HepG2 (cell line): ENCODE results near the gene CCDC192. TPM values are rescaled to one million over a fixed set of nuclear protein-coding genes. Genes with fewer than 3 reads are reported as not detected.

Experiments
- ARID2 ChIP-seq: sonication (generic); formaldehyde crosslinking; IDR thresholded peaks from 2 replicates; pipeline ENCODE4 v1.8.1; 2022; ENCODE audit warnings: mild to moderate bottlenecking, missing genetic modification reagents, borderline replicate concordance
- DDIT3 ChIP-seq: sonication (generic); formaldehyde crosslinking; IDR thresholded peaks from 2 replicates; pipeline ENCODE4 v1.4.0; 2020; ENCODE audit warnings: mild to moderate bottlenecking, missing genetic modification reagents
- ETV6 ChIP-seq: sonication (generic); formaldehyde crosslinking; conservative IDR thresholded peaks from 2 replicates; pipeline ENCODE4 v1.4.0; 2020; ENCODE audit warnings: missing genetic modification reagents
- FOSL1 ChIP-seq: sonication (generic); formaldehyde crosslinking; IDR thresholded peaks from 2 replicates; pipeline ENCODE4 v1.9.0; 2021; ENCODE audit warnings: missing genetic modification reagents, borderline replicate concordance
- GTF2F1 ChIP-seq: fragments of 150-350 bp; IDR thresholded peaks from 2 replicates; pipeline ENCODE4 v1.6.1; 2014; ENCODE audit warnings: low read length
- HNF1B ChIP-seq: sonication (generic); formaldehyde crosslinking; IDR thresholded peaks from 2 replicates; pipeline ENCODE4 v1.5.1; 2020; ENCODE audit warnings: mild to moderate bottlenecking, moderate library complexity, missing genetic modification reagents
- JARID2 ChIP-seq: sonication (generic); formaldehyde crosslinking; IDR thresholded peaks from 2 replicates; pipeline ENCODE4 v1.8.1; 2023; ENCODE audit warnings: missing genetic modification reagents, inconsistent platforms; ENCODE audit not compliant: insufficient replicate concordance
- MAFF ChIP-seq: IDR thresholded peaks from 2 replicates; pipeline ENCODE4 v1.6.1; 2011; ENCODE audit warnings: low read depth, low read length, improper control_type of control experiment
- MTA1 ChIP-seq: sonication (generic); formaldehyde crosslinking; IDR thresholded peaks from 2 replicates; pipeline ENCODE4 v1.4.0; 2020; ENCODE audit warnings: missing genetic modification reagents, mild to moderate bottlenecking, borderline replicate concordance
- MTF2 ChIP-seq: sonication (generic); formaldehyde crosslinking; IDR thresholded peaks from 2 replicates; pipeline ENCODE4 v1.5.0; 2020; ENCODE audit warnings: missing genetic modification reagents, borderline replicate concordance
- NFYB ChIP-seq: sonication (generic); formaldehyde crosslinking; IDR thresholded peaks from 2 replicates; pipeline ENCODE4 v1.4.0; 2020; ENCODE audit warnings: missing genetic modification reagents
- POGZ ChIP-seq: sonication (generic); formaldehyde crosslinking; IDR thresholded peaks from 2 replicates; pipeline ENCODE4 v1.4.0; 2020; ENCODE audit warnings: mild to moderate bottlenecking, missing genetic modification reagents
- POLR2AphosphoS5 ChIP-seq: IDR thresholded peaks from 2 replicates; pipeline ENCODE4 v1.6.1; 2012; ENCODE audit warnings: low read depth, low read length
- PRPF4 ChIP-seq: fragments of 200-400 bp; formaldehyde crosslinking; IDR thresholded peaks from 2 replicates; pipeline ENCODE4 v1.6.1; 2016; ENCODE audit warnings: low read length, low read depth; ENCODE audit not compliant: poor library complexity, severe bottlenecking
- RAD51 ChIP-seq: fragments of 450-650 bp; IDR thresholded peaks from 2 replicates; pipeline ENCODE4 v1.6.1; 2016; ENCODE audit warnings: borderline replicate concordance
- SATB2 ChIP-seq: sonication (generic); formaldehyde crosslinking; IDR thresholded peaks from 2 replicates; pipeline ENCODE4 v1.5.0; 2020; ENCODE audit warnings: missing genetic modification reagents
- SOX13 ChIP-seq, 3 experiments: fragments of 450-650 bp in 1 of 3; sonication (generic) in 1 of 3; formaldehyde crosslinking in 1 of 3; IDR thresholded peaks in 2 of 3; conservative IDR thresholded peaks in 1 of 3; 2 replicates each; pipeline versions ENCODE4 v1.5.0 to v1.6.1; 2016 to 2020; ENCODE audit warnings: antibody characterized with exemption in 1 of 3, mild to moderate bottlenecking in 1 of 3, missing compliant biosample characterization in 1 of 3, missing genetic modification reagents in 1 of 3, moderate library complexity in 1 of 3
- SP2 ChIP-seq: sonication (generic); formaldehyde crosslinking; IDR thresholded peaks from 2 replicates; pipeline ENCODE4 v1.5.1; 2020; ENCODE audit warnings: mild to moderate bottlenecking, missing genetic modification reagents
- SRSF1 ChIP-seq: fragments of 200-400 bp; formaldehyde crosslinking; optimal IDR thresholded peaks from 2 replicates; pipeline ENCODE3; 2017; ENCODE audit warnings: mild to moderate bottlenecking, low read depth, low read length, moderate library complexity
- STAT5B ChIP-seq: sonication (generic); formaldehyde crosslinking; IDR thresholded peaks from 2 replicates; pipeline ENCODE4 v1.4.0; 2020; ENCODE audit warnings: missing genetic modification reagents
- TBX3 ChIP-seq: fragments of 450-650 bp; IDR thresholded peaks from 2 replicates; pipeline ENCODE4 v1.6.1; 2017; ENCODE audit warnings: antibody characterized with exemption, mild to moderate bottlenecking, inconsistent platforms, borderline replicate concordance
- TCF7 ChIP-seq: sonication (generic); IDR thresholded peaks from 2 replicates; pipeline ENCODE4 v1.6.1; 2016; ENCODE audit warnings: antibody characterized with exemption, low read depth
- ZFP36 ChIP-seq: fragments of 150-350 bp; IDR thresholded peaks from 2 replicates; pipeline ENCODE4 v1.6.1; 2018; ENCODE audit warnings: borderline replicate concordance, low read length, low read depth; ENCODE audit not compliant: partially characterized antibody
- ZMYM4 ChIP-seq: sonication (generic); formaldehyde crosslinking; IDR thresholded peaks from 2 replicates; pipeline ENCODE4 v1.8.1; 2023; ENCODE audit warnings: mild to moderate bottlenecking, missing genetic modification reagents
- ZNF333 ChIP-seq: sonication (generic); formaldehyde crosslinking; IDR thresholded peaks from 2 replicates; pipeline ENCODE4 v1.4.0; 2020; ENCODE audit warnings: mild to moderate bottlenecking, missing genetic modification reagents, borderline replicate concordance
- ZNF484 ChIP-seq: sonication (generic); formaldehyde crosslinking; IDR thresholded peaks from 2 replicates; pipeline ENCODE4 v1.5.1; 2020; ENCODE audit warnings: mild to moderate bottlenecking, low read depth, missing genetic modification reagents, borderline replicate concordance
- ZNF605 ChIP-seq: sonication (generic); formaldehyde crosslinking; IDR thresholded peaks from 2 replicates; pipeline ENCODE4 v1.8.0; 2022; ENCODE audit warnings: mild to moderate bottlenecking, missing genetic modification reagents
- ZNF672 ChIP-seq: sonication (generic); formaldehyde crosslinking; IDR thresholded peaks from 2 replicates; pipeline ENCODE4 v1.8.1; 2022; ENCODE audit warnings: missing genetic modification reagents
- ZNF749 ChIP-seq: sonication (generic); formaldehyde crosslinking; IDR thresholded peaks from 2 replicates; pipeline ENCODE4 v1.8.0; 2022; ENCODE audit warnings: mild to moderate bottlenecking, missing genetic modification reagents, moderate library complexity, borderline replicate concordance
- ZSCAN9 ChIP-seq: IDR thresholded peaks from 2 replicates; pipeline ENCODE4 v1.6.1; 2016; ENCODE audit warnings: borderline replicate concordance
- polyA plus RNA-seq, 8 experiments: library from polyadenylated mRNA; depleted of rRNA in 3 of 8; stranded (reverse) in 7 of 8; unstranded in 1 of 8; fragments of >200 nt; fragmentation: Illumina TruSeq in 4 of 8; extraction: Trizol in 4 of 8; gene quantifications; 2 replicates each; pipeline versions ENCODE4 v1.2.1 to v1.2.3, GENCODE V29; 2011 to 2016; ENCODE audit warnings: low read depth in 4 of 8, missing spikeins in 1 of 8, mixed read lengths in 1 of 8; ENCODE audit not compliant: insufficient read depth in 1 of 8
- total RNA-seq, 5 experiments: library from RNA; depleted of rRNA; stranded (reverse); fragments of >200 nt; fragmentation: Illumina TruSeq; extraction: Trizol; gene quantifications; 2 replicates each; pipeline ENCODE4 v1.2.3, GENCODE V29; 2016; ENCODE audit warnings: low read depth in 1 of 5
- TF ChIP-seq, protein P1 (sequence below): conservative IDR thresholded peaks from 2 replicates; pipeline ENCODE4 v1.6.1; 2018; ENCODE audit warnings: missing genetic modification reagents

The CCDC192 gene
- total and polyA plus RNA-seq, 2 of the 13 experiments (the other 11 are each of a cell fraction or from before 2014, with no cell fraction given): not detected

DNA sequence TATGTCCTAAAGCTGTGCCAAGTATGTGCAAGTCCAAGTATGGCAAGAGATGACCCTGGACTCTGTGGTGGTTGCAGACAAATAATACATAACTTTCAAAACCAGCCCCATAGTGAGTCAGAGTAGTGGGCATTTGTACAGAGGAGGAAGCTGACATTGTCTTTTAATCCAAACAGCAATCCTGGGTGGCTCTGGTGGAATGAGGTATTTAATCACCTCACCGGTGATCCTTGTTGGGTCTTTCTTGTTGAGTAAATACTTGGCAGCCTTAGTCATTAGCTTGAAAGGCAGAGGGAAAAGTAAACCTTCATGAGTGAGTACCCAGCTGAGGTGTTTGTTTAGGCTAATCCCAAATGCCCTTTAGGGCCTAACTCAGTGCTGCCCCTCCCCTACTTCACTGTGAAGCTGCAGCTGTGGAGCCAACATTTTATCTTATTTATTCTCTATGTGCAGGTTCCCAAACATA is 231.6 kb downstream of the CCDC192 start (continued):
- TF ChIP-seq ZFP36 (no peak), ZNF333 (CRISPR knock-in tag) (no peak), ZNF749 (CRISPR knock-in tag) (no peak), RAD51 (no peak), FOSL1 (CRISPR knock-in tag) (peak; percentile 85), MTF2 (CRISPR knock-in tag) (no peak), ZSCAN9 (no peak; the same call in 1 of the 2 replicates), JARID2 (no peak), POLR2AphosphoS5 (no peak), ZNF484 (no peak), SATB2 (CRISPR knock-in tag) (no peak), ETV6 (CRISPR knock-in tag) (no peak), SOX13 (IDR thresholded peaks at IDR 0.05) (peak; percentile 46), SOX13 (CRISPR knock-in tag; conservative IDR thresholded peaks at IDR 0.05 in 1 of 2, IDR thresholded peaks at IDR 0.05 in 1 of 2) (peak in 1 of 2 experiments; percentile 86; a peak in 2 of 4 replicates), ARID2 (CRISPR knock-in tag) (no peak), PRPF4 (no peak), TBX3 (peak; percentile 92), HNF1B (CRISPR knock-in tag) (0 out of 2 replicates have a peak, but pooled peaks have one; percentile 27), ZNF605 (CRISPR knock-in tag) (no peak), ZMYM4 (CRISPR knock-in tag) (no peak), TCF7 (peak; percentile 85), STAT5B (no peak), NFYB (CRISPR knock-in tag) (no peak), SRSF1 (no peak), ZNF672 (CRISPR knock-in tag) (no peak), MTA1 (CRISPR knock-in tag) (no peak), POGZ (CRISPR knock-in tag) (peak; percentile 50), SP2 (CRISPR knock-in tag) (no peak), MAFF (no peak), GTF2F1 (no peak), DDIT3 (CRISPR knock-in tag) (no peak)
- TF ChIP-seq, protein P1, sequence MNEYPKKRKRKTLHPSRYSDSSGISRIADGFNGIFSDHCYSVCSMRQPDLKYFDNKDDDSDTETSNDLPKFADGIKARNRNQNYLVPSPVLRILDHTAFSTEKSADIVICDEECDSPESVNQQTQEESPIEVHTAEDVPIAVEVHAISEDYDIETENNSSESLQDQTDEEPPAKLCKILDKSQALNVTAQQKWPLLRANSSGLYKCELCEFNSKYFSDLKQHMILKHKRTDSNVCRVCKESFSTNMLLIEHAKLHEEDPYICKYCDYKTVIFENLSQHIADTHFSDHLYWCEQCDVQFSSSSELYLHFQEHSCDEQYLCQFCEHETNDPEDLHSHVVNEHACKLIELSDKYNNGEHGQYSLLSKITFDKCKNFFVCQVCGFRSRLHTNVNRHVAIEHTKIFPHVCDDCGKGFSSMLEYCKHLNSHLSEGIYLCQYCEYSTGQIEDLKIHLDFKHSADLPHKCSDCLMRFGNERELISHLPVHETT (CRISPR knock-in tag): no peak
